ENCODE measurements around the gene TRIP12. TPM values are rescaled to one million over a fixed set of nuclear protein-coding genes. Genes with fewer than 3 reads are reported as not detected.

TRIP12 gene
- total and polyA plus RNA-seq, 2 donors (not counting 3 experiments of a cell fraction or from before 2014, with no cell fraction given), result 53.8 to 278 TPM

- no peaks in the 10 kb centered on the region for H3K4me1 ChIP-seq (ENCODE audit: control insufficient read depth, extremely low read depth, insufficient read depth, low read length)
- no TSS peak for BruUV-seq (replicated peaks)
- intact Hi-C loops (cut with micrococcal nuclease) (no loop called here), dilution Hi-C loops (cut with MboI; ENCODE audit: extremely low pct_ligation_motif_present, low sequenced_read_pairs) (no loop called here)
- H3K27ac ChIP-seq (ENCODE audit: insufficient read depth, low read depth, low read length), result no peak overlapping the region
- no peaks in the 10 kb centered on the region for H3K79me2 ChIP-seq (ENCODE audit: control insufficient read depth, insufficient read depth, low read length)
- DNase-seq (ENCODE audit: low read depth, low spot score) (no peak), FAIRE-seq (no peak)
- POLR2A ChIA-PET, result no interaction called here
- TF ChIP-seq EZH2 (IDR thresholded peaks at IDR 0.05; ENCODE audit: borderline replicate concordance, low read depth, low read length, severe bottlenecking) (no peak), MAX (IDR thresholded peaks at IDR 0.05; ENCODE audit: insufficient read depth, insufficient read length) (no peak), JUN (IDR thresholded peaks at IDR 0.05; ENCODE audit: borderline replicate concordance, insufficient read depth, insufficient read length, low read depth) (no peak), POLR2AphosphoS5 (IDR thresholded peaks at IDR 0.05; ENCODE audit: insufficient read depth, low read depth, low read length) (no peak), FOS (IDR thresholded peaks at IDR 0.05; ENCODE audit: borderline replicate concordance, insufficient read depth, low read length) (no peak), MYC (IDR thresholded peaks at IDR 0.05; ENCODE audit: low read depth, low read length) (no peak), POLR2A (IDR thresholded peaks at IDR 0.05; ENCODE audit: low read depth, low read length) (no peak), GATA2 (IDR thresholded peaks at IDR 0.05; ENCODE audit: insufficient read depth, insufficient read length, low read depth, low read length) (no peak)
- TF ChIP-seq, protein P1, sequence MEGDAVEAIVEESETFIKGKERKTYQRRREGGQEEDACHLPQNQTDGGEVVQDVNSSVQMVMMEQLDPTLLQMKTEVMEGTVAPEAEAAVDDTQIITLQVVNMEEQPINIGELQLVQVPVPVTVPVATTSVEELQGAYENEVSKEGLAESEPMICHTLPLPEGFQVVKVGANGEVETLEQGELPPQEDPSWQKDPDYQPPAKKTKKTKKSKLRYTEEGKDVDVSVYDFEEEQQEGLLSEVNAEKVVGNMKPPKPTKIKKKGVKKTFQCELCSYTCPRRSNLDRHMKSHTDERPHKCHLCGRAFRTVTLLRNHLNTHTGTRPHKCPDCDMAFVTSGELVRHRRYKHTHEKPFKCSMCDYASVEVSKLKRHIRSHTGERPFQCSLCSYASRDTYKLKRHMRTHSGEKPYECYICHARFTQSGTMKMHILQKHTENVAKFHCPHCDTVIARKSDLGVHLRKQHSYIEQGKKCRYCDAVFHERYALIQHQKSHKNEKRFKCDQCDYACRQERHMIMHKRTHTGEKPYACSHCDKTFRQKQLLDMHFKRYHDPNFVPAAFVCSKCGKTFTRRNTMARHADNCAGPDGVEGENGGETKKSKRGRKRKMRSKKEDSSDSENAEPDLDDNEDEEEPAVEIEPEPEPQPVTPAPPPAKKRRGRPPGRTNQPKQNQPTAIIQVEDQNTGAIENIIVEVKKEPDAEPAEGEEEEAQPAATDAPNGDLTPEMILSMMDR (IDR thresholded peaks at IDR 0.05; ENCODE audit: extremely low read depth in 1 of 2, insufficient read depth in 1 of 2, low read depth in 1 of 2, low read length in 2 of 2), result no peak
- H3K4me2 ChIP-seq (ENCODE audit: insufficient read depth, low read length), result no peak overlapping the region
- H3K9ac ChIP-seq (replicated peaks; ENCODE audit: extremely low read depth, insufficient read depth, low read length), result no peak overlapping the region
- no peak overlapping the region for H3K4me3 ChIP-seq (replicated peaks in 1 of 3; ENCODE audit: insufficient read depth in 1 of 3, low read depth in 1 of 3, low read length in 3 of 3)
- no peaks in the 10 kb centered on the region for H3K36me3 ChIP-seq (ENCODE audit: control insufficient read depth in 2 of 2, extremely low read depth in 1 of 2, insufficient read depth in 2 of 2, low read length in 2 of 2)
- no peak overlapping the region for H2AFZ ChIP-seq (ENCODE audit: low read depth, low read length)
- no peaks in the 10 kb centered on the region for H3K9me3 ChIP-seq (replicated peaks; ENCODE audit: control insufficient read depth, insufficient read depth, low read length)
- H4K20me1 ChIP-seq (replicated peaks; ENCODE audit: control insufficient read depth, extremely low read depth, insufficient read depth, low read length), result no peaks in the 10 kb centered on the region
- H3K9me1 ChIP-seq (replicated peaks; ENCODE audit: control insufficient read depth, extremely low read depth, insufficient read depth, low read length), result no peaks in the 10 kb centered on the region
- peaks cover 0 to 3% of the 10 kb centered on the region in 2 experiments for H3K27me3 ChIP-seq (ENCODE audit: control insufficient read depth in 2 of 2, insufficient read depth in 2 of 2, low read length in 2 of 2)
- CTCF ChIA-PET, result interaction anchor here (0.6 kb wide), 1 partner anchor 21 kb away, joined by 4 read pairs; no protein-coding TSS in a partner anchor
These were observed 188.1 kb downstream of the TRIP12 start for GRCh38 chr2:229733611-229734245.
